Endothelial cell of umbilical vein (primary cell): ENCODE data around the gene NFATC1. TPM values are rescaled to one million over a fixed set of nuclear protein-coding genes. Genes with fewer than 3 reads are reported as not detected.

Experiments used
- BruUV-seq: library from RNA; stranded (reverse); fragments of 400-500 nt; replicated peaks from 2 replicates; lab custom pipeline; 2021; lab: Mats Ljungman, UMichigan
- CTCF ChIA-PET: fragments of 300-600, 350-600 bp; sonication (Branson Sonifier 250); formaldehyde crosslinking; loops from one replicate; lab custom pipeline; 2021; ENCODE audit warnings: antibody characterized with exemption, inconsistent platforms; lab: Charles Lee
- POLR2A ChIA-PET: fragments of 300-600, 350-600 bp; sonication (Branson Sonifier 250); formaldehyde crosslinking; loops from one replicate; lab custom pipeline; 2021; ENCODE audit warnings: antibody characterized with exemption, inconsistent platforms; lab: Charles Lee
- DNase-seq: peaks from one replicate; pipeline ENCODE4 v3.0.0-alpha.2; 2011; ENCODE audit warnings: low read depth, low spot score
- FAIRE-seq: peaks from 2 replicates; lab custom pipeline; 2011; peaks lifted over from hg19 to GRCh38; lab: Jason Lieb, UNC
- H2AFZ ChIP-seq: 2 replicates; pipeline ENCODE4 v1.6.0; 2012; ENCODE audit warnings: low read depth, low read length, control low read depth, inconsistent platforms
- H3K27ac ChIP-seq: 2 replicates; pipeline ENCODE4 v1.5.1; 2011; ENCODE audit warnings: low read depth, mild to moderate bottlenecking, control low read depth, low read length, moderate library complexity; ENCODE audit not compliant: insufficient read depth
- H3K27me3 ChIP-seq, 2 experiments: 2 replicates each; pipeline versions ENCODE4 v1.6.0 to v1.6.1; 2011; ENCODE audit warnings: low read length in 2 of 2, mixed read lengths in 1 of 2; ENCODE audit not compliant: control insufficient read depth in 2 of 2, insufficient read depth in 2 of 2
- H3K36me3 ChIP-seq, 2 experiments: 2 replicates in 1 of 2; 3 replicates in 1 of 2; pipeline ENCODE4 v1.5.1; 2011; ENCODE audit warnings: low read length in 2 of 2, mild to moderate bottlenecking in 1 of 2, moderate library complexity in 1 of 2; ENCODE audit not compliant: control insufficient read depth in 2 of 2, insufficient read depth in 2 of 2; ENCODE audit errors: extremely low read depth in 1 of 2
- H3K4me1 ChIP-seq: 3 replicates; pipeline ENCODE4 v1.5.1; 2011; ENCODE audit warnings: mild to moderate bottlenecking, low read length; ENCODE audit not compliant: control insufficient read depth, insufficient read depth; ENCODE audit errors: extremely low read depth
- H3K4me2 ChIP-seq: 2 replicates; pipeline ENCODE4 v1.6.1; 2011; ENCODE audit warnings: low read length, control low read depth, mixed read lengths; ENCODE audit not compliant: insufficient read depth
- H3K4me3 ChIP-seq, 3 experiments: fragments of 200-600 bp in 1 of 3; sonication (generic), shearing (Covaris generic) in 1 of 3; replicated peaks in 1 of 3; 2 replicates each; pipeline ENCODE4 v1.5.1; 2011 to 2016; ENCODE audit warnings: control low read depth in 3 of 3, low read length in 3 of 3, mild to moderate bottlenecking in 2 of 3, inconsistent platforms in 1 of 3, low read depth in 1 of 3, moderate library complexity in 1 of 3; ENCODE audit not compliant: insufficient read depth in 1 of 3
- H3K79me2 ChIP-seq: 2 replicates; pipeline ENCODE4 v1.6.0; 2012; ENCODE audit warnings: low read length, inconsistent platforms; ENCODE audit not compliant: control insufficient read depth, insufficient read depth
- H3K9ac ChIP-seq: replicated peaks from 2 replicates; pipeline ENCODE3; 2011; ENCODE audit warnings: low read length, control low read depth; ENCODE audit not compliant: insufficient read depth; ENCODE audit errors: extremely low read depth
- H3K9me1 ChIP-seq: replicated peaks from 3 replicates; pipeline ENCODE4 v1.6.0; 2011; ENCODE audit warnings: mild to moderate bottlenecking, low read length; ENCODE audit not compliant: control insufficient read depth, insufficient read depth; ENCODE audit errors: extremely low read depth
- H3K9me3 ChIP-seq: replicated peaks from 2 replicates; pipeline ENCODE4 v1.5.1; 2012; ENCODE audit warnings: low read length, inconsistent platforms; ENCODE audit not compliant: control insufficient read depth, insufficient read depth
- H4K20me1 ChIP-seq: replicated peaks from 2 replicates; pipeline ENCODE3; 2011; ENCODE audit warnings: mild to moderate bottlenecking, low read length; ENCODE audit not compliant: control insufficient read depth, insufficient read depth; ENCODE audit errors: extremely low read depth
- EZH2 ChIP-seq: IDR thresholded peaks from 2 replicates; pipeline ENCODE4 v1.6.1; 2012; ENCODE audit warnings: borderline replicate concordance, low read depth, mild to moderate bottlenecking, moderate library complexity, low read length, inconsistent platforms; ENCODE audit not compliant: severe bottlenecking
- FOS ChIP-seq: IDR thresholded peaks from 2 replicates; pipeline ENCODE4 v1.6.1; 2011; ENCODE audit warnings: mild to moderate bottlenecking, low read length, moderate library complexity, borderline replicate concordance; ENCODE audit not compliant: insufficient read depth
- GATA2 ChIP-seq: IDR thresholded peaks from 2 replicates; pipeline ENCODE4 v1.7.0; 2011; ENCODE audit warnings: low read depth, mild to moderate bottlenecking, moderate library complexity, mixed read lengths, low read length; ENCODE audit not compliant: insufficient read length, insufficient read depth
- JUN ChIP-seq: IDR thresholded peaks from 2 replicates; pipeline ENCODE4 v1.6.1; 2011; ENCODE audit warnings: borderline replicate concordance, low read depth; ENCODE audit not compliant: insufficient read length, insufficient read depth
- MYC ChIP-seq: IDR thresholded peaks from one replicate; pipeline ENCODE4 v1.6.1; 2011; ENCODE audit warnings: mild to moderate bottlenecking, low read depth, low read length
- POLR2A ChIP-seq: IDR thresholded peaks from 2 replicates; pipeline ENCODE4 v1.6.1; 2012; ENCODE audit warnings: low read depth, mild to moderate bottlenecking, control low read depth, low read length
- POLR2AphosphoS5 ChIP-seq: IDR thresholded peaks from 2 replicates; pipeline ENCODE4 v1.6.1; 2012; ENCODE audit warnings: low read depth, mild to moderate bottlenecking, control low read depth, low read length, moderate library complexity; ENCODE audit not compliant: insufficient read depth
- dilution Hi-C: fragments of 300-500 bp; cut with MboI; formaldehyde crosslinking; loops from one replicate; pipeline ENCODE4 v1.15.0; 2019; ENCODE audit warnings: low sequenced_read_pairs; ENCODE audit not compliant: extremely low pct_ligation_motif_present
- intact Hi-C: fragments of 100-400 bp; cut with micrococcal nuclease; formaldehyde crosslinking; loops from one replicate; pipeline ENCODE4 v1.10.0; 2022
- polyA plus RNA-seq, 4 experiments: library from polyadenylated mRNA; depleted of rRNA in 3 of 4; stranded (reverse) in 3 of 4; unstranded in 1 of 4; fragments of >200 nt; gene quantifications; 2 replicates each; pipeline versions ENCODE4 v1.2.1 to v1.2.3, GENCODE V29; 2011 to 2012; ENCODE audit warnings: missing spikeins in 1 of 4
- total RNA-seq: library from RNA; stranded (reverse); gene quantifications from 2 replicates; pipeline ENCODE4 v1.2.3, GENCODE V29; 2021
- TF ChIP-seq, protein P1 (sequence below), 2 donors: IDR thresholded peaks; 1 replicate in 1 of 2; 2 replicates in 1 of 2; pipeline ENCODE4 v1.5.1; 2011; ENCODE audit warnings: low read length in 2 of 2, mild to moderate bottlenecking in 2 of 2, moderate library complexity in 2 of 2, control low read depth in 1 of 2, inconsistent platforms in 1 of 2, low read depth in 1 of 2; ENCODE audit not compliant: insufficient read depth in 1 of 2; ENCODE audit errors: extremely low read depth in 1 of 2
- TF ChIP-seq, protein P2 (sequence below): IDR thresholded peaks from 2 replicates; pipeline ENCODE4 v1.6.1; 2011; ENCODE audit not compliant: insufficient read depth, insufficient read length

Gene NFATC1
- total and polyA plus RNA-seq, 2 donors (not counting 3 experiments of a cell fraction or from before 2014, with no cell fraction given): 11.1 to 30.0 TPM

DNA sequence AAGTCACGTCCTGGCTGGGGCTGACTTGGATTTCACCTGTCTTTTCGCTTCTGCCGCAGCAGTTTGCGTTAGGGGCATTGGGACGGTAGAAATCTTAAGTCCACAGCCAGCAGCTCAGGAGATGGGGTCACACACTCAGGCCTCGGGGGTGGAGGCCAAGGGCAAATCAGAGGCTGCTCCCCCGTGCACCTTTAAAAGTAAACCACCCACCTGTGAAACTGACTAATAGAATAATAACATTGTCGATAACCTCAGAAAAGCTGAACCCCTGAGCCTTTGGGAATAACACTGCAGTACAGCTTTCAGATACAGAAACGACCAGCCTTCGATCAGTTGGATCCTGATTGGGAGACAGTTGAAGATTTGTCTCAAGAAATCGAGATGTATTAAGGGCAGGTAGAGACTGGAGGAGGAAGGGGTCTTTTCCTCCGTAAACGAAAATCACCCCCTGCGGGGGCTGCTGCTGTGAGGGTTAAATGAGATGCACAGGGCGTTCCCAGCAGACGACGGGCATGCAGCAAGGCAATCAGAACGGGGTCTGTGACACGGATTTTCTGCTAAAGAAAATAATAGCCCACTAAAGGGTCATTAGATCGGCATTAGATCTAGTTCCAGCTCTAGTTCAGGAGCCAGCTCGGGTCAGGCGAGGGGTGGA is 16.4 kb upstream of the NFATC1 start:
- TF ChIP-seq GATA2 (no peak), POLR2A (no peak), JUN (no peak), EZH2 (no peak), POLR2AphosphoS5 (no peak), FOS (no peak), MYC (no peak)
- TF ChIP-seq, protein P1, sequence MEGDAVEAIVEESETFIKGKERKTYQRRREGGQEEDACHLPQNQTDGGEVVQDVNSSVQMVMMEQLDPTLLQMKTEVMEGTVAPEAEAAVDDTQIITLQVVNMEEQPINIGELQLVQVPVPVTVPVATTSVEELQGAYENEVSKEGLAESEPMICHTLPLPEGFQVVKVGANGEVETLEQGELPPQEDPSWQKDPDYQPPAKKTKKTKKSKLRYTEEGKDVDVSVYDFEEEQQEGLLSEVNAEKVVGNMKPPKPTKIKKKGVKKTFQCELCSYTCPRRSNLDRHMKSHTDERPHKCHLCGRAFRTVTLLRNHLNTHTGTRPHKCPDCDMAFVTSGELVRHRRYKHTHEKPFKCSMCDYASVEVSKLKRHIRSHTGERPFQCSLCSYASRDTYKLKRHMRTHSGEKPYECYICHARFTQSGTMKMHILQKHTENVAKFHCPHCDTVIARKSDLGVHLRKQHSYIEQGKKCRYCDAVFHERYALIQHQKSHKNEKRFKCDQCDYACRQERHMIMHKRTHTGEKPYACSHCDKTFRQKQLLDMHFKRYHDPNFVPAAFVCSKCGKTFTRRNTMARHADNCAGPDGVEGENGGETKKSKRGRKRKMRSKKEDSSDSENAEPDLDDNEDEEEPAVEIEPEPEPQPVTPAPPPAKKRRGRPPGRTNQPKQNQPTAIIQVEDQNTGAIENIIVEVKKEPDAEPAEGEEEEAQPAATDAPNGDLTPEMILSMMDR (IDR thresholded peaks at IDR 0.05; ENCODE audit: extremely low read depth in 1 of 2, insufficient read depth in 1 of 2, low read depth in 1 of 2, low read length in 2 of 2): no peak
- TF ChIP-seq, protein P2, sequence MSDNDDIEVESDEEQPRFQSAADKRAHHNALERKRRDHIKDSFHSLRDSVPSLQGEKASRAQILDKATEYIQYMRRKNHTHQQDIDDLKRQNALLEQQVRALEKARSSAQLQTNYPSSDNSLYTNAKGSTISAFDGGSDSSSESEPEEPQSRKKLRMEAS: no peak
- intact Hi-C loops (loop anchor here (1.0 to 5.0 kb wide), 3 partner anchors 265 to 608 kb away; partner anchors contain the start of genes CTDP1 and TXNL4A), dilution Hi-C loops (no loop called here)
- H3K4me2 ChIP-seq: no peak overlapping the region
- H3K9me3 ChIP-seq: no peaks in the 10 kb centered on the region
- H2AFZ ChIP-seq: no peak overlapping the region
- peak; percentile 4 for FAIRE-seq
- POLR2A ChIA-PET: no interaction called here
- CTCF ChIA-PET: interaction anchor here (0.8 to 6.3 kb wide), 10 partner anchors 11 to 264 kb away, joined by 3 to 62 read pairs (median 6); no protein-coding TSS in a partner anchor
- no peak overlapping the region for H3K9ac ChIP-seq
- no peak for DNase-seq
- H3K27ac ChIP-seq: no peak overlapping the region
- H3K36me3 ChIP-seq: no peaks in the 10 kb centered on the region
- no peak overlapping the region for H3K4me3 ChIP-seq
- no peaks in the 10 kb centered on the region for H3K79me2 ChIP-seq
- H3K27me3 ChIP-seq: no peaks in the 10 kb centered on the region
- no peaks in the 10 kb centered on the region for H3K9me1 ChIP-seq
- H3K4me1 ChIP-seq: no peaks in the 10 kb centered on the region
- no peaks in the 10 kb centered on the region for H4K20me1 ChIP-seq
- no TSS peak for BruUV-seq
